Measurements from ENCODE around the gene OTUD1. TPM values are rescaled to one million over a fixed set of nuclear protein-coding genes. Genes with fewer than 3 reads are reported as not detected.

OTUD1 gene
- total and polyA plus RNA-seq, 10 of the 15 experiments (the other 5 are each of a cell fraction or from before 2014, with no cell fraction given): 0.18 to 1.6 (median 0.63) TPM; not detected in 1

DNA sequence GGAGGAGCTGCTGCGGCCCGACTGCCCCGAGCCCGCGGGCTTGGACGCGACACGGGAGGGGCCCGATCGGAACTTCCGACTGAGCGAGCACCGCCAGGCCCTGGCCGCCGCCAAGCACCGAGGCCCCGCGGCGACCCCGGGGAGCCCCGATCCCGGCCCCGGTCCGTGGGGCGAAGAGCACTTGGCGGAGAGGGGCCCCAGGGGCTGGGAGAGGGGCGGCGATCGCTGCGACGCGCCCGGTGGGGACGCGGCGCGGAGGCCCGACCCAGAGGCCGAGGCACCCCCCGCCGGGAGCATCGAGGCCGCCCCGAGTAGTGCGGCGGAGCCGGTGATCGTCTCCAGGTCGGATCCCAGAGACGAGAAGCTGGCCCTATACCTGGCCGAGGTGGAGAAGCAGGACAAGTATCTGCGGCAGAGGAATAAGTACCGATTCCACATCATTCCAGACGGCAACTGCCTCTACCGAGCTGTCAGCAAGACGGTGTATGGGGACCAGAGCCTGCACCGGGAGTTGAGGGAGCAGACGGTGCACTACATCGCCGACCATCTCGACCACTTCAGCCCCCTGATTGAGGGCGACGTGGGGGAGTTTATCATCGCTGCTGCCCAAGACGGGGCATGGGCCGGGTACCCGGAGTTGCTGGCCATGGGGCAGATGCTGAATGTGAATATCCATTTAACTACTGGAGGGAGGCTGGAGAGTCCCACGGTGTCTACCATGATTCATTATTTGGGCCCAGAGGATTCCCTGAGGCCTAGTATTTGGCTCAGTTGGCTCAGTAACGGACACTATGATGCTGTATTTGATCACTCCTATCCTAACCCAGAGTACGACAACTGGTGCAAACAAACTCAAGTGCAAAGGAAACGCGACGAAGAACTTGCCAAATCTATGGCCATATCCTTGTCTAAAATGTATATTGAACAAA is 1.4 kb downstream of the OTUD1 start:
- peak overlapping the region; percentile 44; the same call in 1 of the 2 replicates for H3K27ac ChIP-seq (ENCODE audit: control insufficient read depth, insufficient read depth)

More for the DNA sequence above, 1.4 kb downstream of the OTUD1 start:
- Histone ChIP-seq H3K4me1 (ENCODE audit: control insufficient read depth, insufficient read depth, low read length) (peaks cover 4% of the 10 kb centered on the region), H2AFZ (ENCODE audit: control insufficient read depth, low read depth, low read length) (peak overlapping the region; percentile 73), H3K4me2 (ENCODE audit: control insufficient read depth, insufficient read depth) (peak overlapping the region; percentile 85), H4K20me1 (ENCODE audit: control insufficient read depth, insufficient read depth) (no peaks in the 10 kb centered on the region), H3K79me2 (ENCODE audit: control insufficient read depth, insufficient read depth, low read length) (peaks cover 3% of the 10 kb centered on the region), H3K4me3 (peak overlapping the region; percentile 64), H3K27me3 (replicated peaks in 1 of 2; ENCODE audit: control insufficient read depth in 2 of 2, insufficient read depth in 2 of 2, low read length in 1 of 2) (peaks cover 3 to 5% of the 10 kb centered on the region in 2 experiments; a peak in 2 of 4 replicates), H3K9ac (ENCODE audit: control insufficient read depth, insufficient read depth, low read length) (peak overlapping the region; percentile 72), H3K9me3 (replicated peaks; ENCODE audit: control insufficient read depth, insufficient read depth, low read length) (no peaks in the 10 kb centered on the region), H3K36me3 (ENCODE audit: control insufficient read depth in 2 of 2, insufficient read depth in 2 of 2, low read length in 1 of 2) (no peaks in the 10 kb centered on the region)
- FAIRE-seq (no peak), ATAC-seq (peak; percentile 15), DNase-seq (ENCODE audit: low read depth, low spot score) (no peak)
- ChIA-PET POLR2A (no interaction called here), SMC1A (ENCODE audit: uncharacterized antibody, unreplicated experiment) (no interaction called here), RAD21 (ENCODE audit: unreplicated experiment) (no interaction called here), CTCF (no interaction called here)
- WGBS (ENCODE audit: insufficient coverage, insufficient replicate concordance, low lambda C conversion rate, missing lambda C conversion rate): 3% methylated on average over 69 of the region's 73 CpGs
- in situ Hi-C loops (cut with MboI): no loop called here
- BruUV-seq (replicated peaks): no TSS peak
- TF ChIP-seq POLR2A (IDR thresholded peaks at IDR 0.05; ENCODE audit: low read depth, low read length): peak; percentile 52; the same call in 1 of the 2 replicates
- TF ChIP-seq, protein P1, sequence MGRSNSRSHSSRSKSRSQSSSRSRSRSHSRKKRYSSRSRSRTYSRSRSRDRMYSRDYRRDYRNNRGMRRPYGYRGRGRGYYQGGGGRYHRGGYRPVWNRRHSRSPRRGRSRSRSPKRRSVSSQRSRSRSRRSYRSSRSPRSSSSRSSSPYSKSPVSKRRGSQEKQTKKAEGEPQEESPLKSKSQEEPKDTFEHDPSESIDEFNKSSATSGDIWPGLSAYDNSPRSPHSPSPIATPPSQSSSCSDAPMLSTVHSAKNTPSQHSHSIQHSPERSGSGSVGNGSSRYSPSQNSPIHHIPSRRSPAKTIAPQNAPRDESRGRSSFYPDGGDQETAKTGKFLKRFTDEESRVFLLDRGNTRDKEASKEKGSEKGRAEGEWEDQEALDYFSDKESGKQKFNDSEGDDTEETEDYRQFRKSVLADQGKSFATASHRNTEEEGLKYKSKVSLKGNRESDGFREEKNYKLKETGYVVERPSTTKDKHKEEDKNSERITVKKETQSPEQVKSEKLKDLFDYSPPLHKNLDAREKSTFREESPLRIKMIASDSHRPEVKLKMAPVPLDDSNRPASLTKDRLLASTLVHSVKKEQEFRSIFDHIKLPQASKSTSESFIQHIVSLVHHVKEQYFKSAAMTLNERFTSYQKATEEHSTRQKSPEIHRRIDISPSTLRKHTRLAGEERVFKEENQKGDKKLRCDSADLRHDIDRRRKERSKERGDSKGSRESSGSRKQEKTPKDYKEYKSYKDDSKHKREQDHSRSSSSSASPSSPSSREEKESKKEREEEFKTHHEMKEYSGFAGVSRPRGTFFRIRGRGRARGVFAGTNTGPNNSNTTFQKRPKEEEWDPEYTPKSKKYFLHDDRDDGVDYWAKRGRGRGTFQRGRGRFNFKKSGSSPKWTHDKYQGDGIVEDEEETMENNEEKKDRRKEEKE (IDR thresholded peaks at IDR 0.05): no peak
- intact Hi-C loops (cut with micrococcal nuclease; ENCODE audit: unreplicated experiment): no loop called here

Data from GM12878 (cell line).